Chondrocyte (in vitro differentiated cells): ENCODE measurements around the gene L3MBTL4. TPM values are rescaled to one million over a fixed set of nuclear protein-coding genes. Genes with fewer than 3 reads are reported as not detected.

Experiments
- DNase-seq: peaks from one replicate; pipeline ENCODE4 v3.0.0; 2021; ENCODE audit warnings: mixed read lengths, low spot score
- H3K27ac Mint-ChIP-seq: one replicate; pipeline ENCODE4 v1.8.0; 2021; ENCODE audit warnings: mild to moderate bottlenecking, moderate library complexity, mixed read lengths; ENCODE audit not compliant: unreplicated experiment
- H3K27me3 Mint-ChIP-seq: 2 replicates; pipeline ENCODE4 v1.8.0; 2021; ENCODE audit warnings: low read depth, mixed read lengths
- H3K36me3 Mint-ChIP-seq: 2 replicates; pipeline ENCODE4 v1.8.0; 2021; ENCODE audit warnings: low read depth, mixed read lengths
- H3K4me1 Mint-ChIP-seq: 2 replicates; pipeline ENCODE4 v1.8.0; 2021; ENCODE audit warnings: low read depth, mild to moderate bottlenecking, mixed read lengths
- H3K4me3 Mint-ChIP-seq: one replicate; pipeline ENCODE4 v1.8.0; 2021; ENCODE audit warnings: mild to moderate bottlenecking, moderate library complexity, mixed read lengths; ENCODE audit not compliant: unreplicated experiment
- H3K9me3 Mint-ChIP-seq: 2 replicates; pipeline ENCODE4 v1.8.0; 2021; ENCODE audit warnings: low read depth, mixed read lengths
- CTCF ChIP-seq: fragments of 200-600 bp; sonication (generic); IDR thresholded peaks from 2 replicates; pipeline ENCODE4 v1.5.0; 2021; ENCODE audit warnings: antibody characterized with exemption, mild to moderate bottlenecking, moderate library complexity
- total RNA-seq: library from RNA; stranded (reverse); gene quantifications from 3 replicates; pipeline ENCODE4 v1.2.1, GENCODE V29; 2021

Gene L3MBTL4
- total RNA-seq, 1 donor from 2014 or later: 1.0 TPM

- no peak for TF ChIP-seq CTCF
- DNase-seq: no peak
- Mint-ChIP-seq H3K4me1 (no peaks in the 10 kb centered on the region), H3K4me3 (no peak overlapping the region), H3K9me3 (no peaks in the 10 kb centered on the region), H3K36me3 (peaks cover 2% of the 10 kb centered on the region), H3K27ac (no peak overlapping the region), H3K27me3 (peaks cover 4% of the 10 kb centered on the region)
Observed at GRCh38 chr18:6111726-6112125, 303.0 kb downstream of the L3MBTL4 start.

- no peaks in the 10 kb centered on the region for H3K4me1 Mint-ChIP-seq
- no peak overlapping the region for H3K4me3 Mint-ChIP-seq
- H3K27ac Mint-ChIP-seq: no peak overlapping the region
- H3K9me3 Mint-ChIP-seq: no peaks in the 10 kb centered on the region
- H3K27me3 Mint-ChIP-seq: peaks cover 4% of the 10 kb centered on the region
- H3K36me3 Mint-ChIP-seq: peaks cover 2% of the 10 kb centered on the region
- no peak for DNase-seq
- TF ChIP-seq CTCF: no peak
Observed at GRCh38 chr18:6109743-6110142, 305.0 kb downstream of the L3MBTL4 start.

- no peak overlapping the region for H3K27ac Mint-ChIP-seq
- H3K27me3 Mint-ChIP-seq: peaks cover 4% of the 10 kb centered on the region
- DNase-seq: no peak
- TF ChIP-seq CTCF: no peak
- H3K9me3 Mint-ChIP-seq: no peaks in the 10 kb centered on the region
- H3K4me1 Mint-ChIP-seq: no peaks in the 10 kb centered on the region
- H3K4me3 Mint-ChIP-seq: no peak overlapping the region
- H3K36me3 Mint-ChIP-seq: no peaks in the 10 kb centered on the region
Observed at GRCh38 chr18:6107794-6108193, 306.9 kb downstream of the L3MBTL4 start.

GRCh38 chr18:6106091-6106685 is 308.5 kb downstream of the L3MBTL4 start:
- peaks cover 4% of the 10 kb centered on the region for H3K27me3 Mint-ChIP-seq
- no peaks in the 10 kb centered on the region for H3K9me3 Mint-ChIP-seq
- no peak for DNase-seq

GRCh38 chr18:6103741-6104140 is 311.0 kb downstream of the L3MBTL4 start:
- H3K27me3 Mint-ChIP-seq: peaks cover 4% of the 10 kb centered on the region
- TF ChIP-seq CTCF: no peak
- no peak overlapping the region for H3K4me3 Mint-ChIP-seq
- H3K9me3 Mint-ChIP-seq: no peaks in the 10 kb centered on the region
- H3K4me1 Mint-ChIP-seq: no peaks in the 10 kb centered on the region
- no peak for DNase-seq
- no peak overlapping the region for H3K27ac Mint-ChIP-seq
- no peaks in the 10 kb centered on the region for H3K36me3 Mint-ChIP-seq

More at GRCh38 chr18:6106091-6106685, 308.5 kb downstream of the L3MBTL4 start:
- H3K4me3 Mint-ChIP-seq: no peak overlapping the region
- H3K4me1 Mint-ChIP-seq: no peaks in the 10 kb centered on the region
- H3K36me3 Mint-ChIP-seq: no peaks in the 10 kb centered on the region
- no peak for TF ChIP-seq CTCF
- no peak overlapping the region for H3K27ac Mint-ChIP-seq
